HepG2 (cell line): ENCODE results near the gene IGSF11. TPM values are rescaled to one million over a fixed set of nuclear protein-coding genes. Genes with fewer than 3 reads are reported as not detected.

Experiments
- ATAC-seq: fragments of 200-7000 bp; cut with Tn5 transposase; 3 replicates; pipeline ENCODE4 v1.9.1; 2020; ENCODE audit warnings: mild to moderate bottlenecking, moderate library complexity
- BruUV-seq: library from RNA; stranded (reverse); fragments of 400-500 nt; replicated peaks from 2 replicates; lab custom pipeline; 2021; lab: Mats Ljungman, UMichigan
- CTCF ChIA-PET: fragments of 300-600 bp; formaldehyde crosslinking; extraction: SDS; loops from one replicate; lab custom pipeline; 2021; ENCODE audit warnings: low total read pairs, inconsistent platforms, low intra/inter-chr PET ratio; lab: Yijun Ruan, JAX
- POLR2A ChIA-PET: fragments of 350-600 bp; sonication (Branson Sonifier 250); formaldehyde crosslinking; loops from one replicate; lab custom pipeline; 2020; ENCODE audit warnings: antibody characterized with exemption, inconsistent platforms; lab: Yijun Ruan, JAX
- DNase-seq: peaks from one replicate; pipeline ENCODE4 v3.0.0-alpha.2; 2015; ENCODE audit warnings: low spot score
- FAIRE-seq: peaks from 3 replicates; lab custom pipeline; 2011; peaks lifted over from hg19 to GRCh38; lab: Jason Lieb, UNC
- H2AFZ ChIP-seq: one replicate; pipeline ENCODE4 v1.6.1; 2011; ENCODE audit warnings: low read length, inconsistent platforms
- H3K27ac ChIP-seq: fragments of 300-600 bp; 3 replicates; pipeline ENCODE4 v1.8.0; 2011; ENCODE audit warnings: mixed run types, mild to moderate bottlenecking, mixed read lengths, low read length, inconsistent platforms; ENCODE audit not compliant: insufficient read depth; ENCODE audit errors: extremely low read length
- H3K27me3 ChIP-seq, 2 experiments: fragments of 200-600 bp in 1 of 2; 2 replicates in 1 of 2; 3 replicates in 1 of 2; pipeline versions ENCODE4 v1.6.0 to v1.8.0; 2011; ENCODE audit warnings: low read length in 2 of 2, mild to moderate bottlenecking in 2 of 2, moderate library complexity in 2 of 2, inconsistent platforms in 1 of 2; ENCODE audit not compliant: insufficient read depth in 2 of 2, control insufficient read depth in 1 of 2
- H3K36me3 ChIP-seq, 2 experiments: fragments of 200-600 bp in 1 of 2; replicated peaks in 1 of 2; 2 replicates in 1 of 2; 3 replicates in 1 of 2; pipeline versions ENCODE4 v1.5.1 to v1.8.0; 2011; ENCODE audit warnings: low read length in 2 of 2, inconsistent platforms in 1 of 2; ENCODE audit not compliant: insufficient read depth in 2 of 2, control insufficient read depth in 1 of 2
- H3K4me1 ChIP-seq: 2 replicates; pipeline ENCODE4 v1.5.1; 2012; ENCODE audit warnings: low read length, inconsistent platforms; ENCODE audit not compliant: insufficient read depth
- H3K4me2 ChIP-seq: 2 replicates; pipeline ENCODE4 v1.6.0; 2011; ENCODE audit warnings: low read depth, low read length, inconsistent platforms
- H3K4me3 ChIP-seq, 3 experiments: fragments of 200-600 bp in 1 of 3; sonication (generic), shearing (Covaris generic) in 1 of 3; replicated peaks in 1 of 3; 2 replicates each; pipeline ENCODE4 v1.5.1; 2011 to 2016; ENCODE audit warnings: low read length in 3 of 3, inconsistent platforms in 2 of 3, low read depth in 2 of 3, mild to moderate bottlenecking in 2 of 3, control low read depth in 1 of 3, mixed read lengths in 1 of 3; ENCODE audit not compliant: insufficient read depth in 1 of 3
- H3K79me2 ChIP-seq: one replicate; pipeline ENCODE4 v1.6.1; 2011; ENCODE audit warnings: low read length, inconsistent platforms; ENCODE audit not compliant: insufficient read depth
- H3K9ac ChIP-seq: 2 replicates; pipeline ENCODE4 v1.6.0; 2011; ENCODE audit warnings: mild to moderate bottlenecking, low read depth, low read length, inconsistent platforms; ENCODE audit not compliant: insufficient read depth
- H3K9me3 ChIP-seq: 2 replicates; pipeline ENCODE4 v1.5.1; 2012; ENCODE audit warnings: mild to moderate bottlenecking, low read length
- H4K20me1 ChIP-seq: 2 replicates; pipeline ENCODE4 v1.6.0; 2011; ENCODE audit warnings: inconsistent platforms, mild to moderate bottlenecking, low read length, moderate library complexity; ENCODE audit not compliant: insufficient read depth
- CREB1 ChIP-seq, 2 experiments: fragments of 450-650 bp in 1 of 2; IDR thresholded peaks; 2 replicates each; pipeline ENCODE4 v1.6.1; 2016 to 2017; ENCODE audit warnings: control low read depth in 1 of 2, mild to moderate bottlenecking in 1 of 2, missing compliant biosample characterization in 1 of 2, missing genetic modification characterization in 1 of 2
- NFE2L2 ChIP-seq: fragments of 150-350 bp; IDR thresholded peaks from 2 replicates; pipeline ENCODE4 v1.6.1; 2014; ENCODE audit warnings: low read length
- PHB2 ChIP-seq: fragments of 450-650 bp; IDR thresholded peaks from 2 replicates; pipeline ENCODE4 v1.6.1; 2018; ENCODE audit not compliant: partially characterized antibody
- U2AF2 ChIP-seq: fragments of 200-400 bp; formaldehyde crosslinking; IDR thresholded peaks from 2 replicates; pipeline ENCODE4 v1.6.1; 2017; ENCODE audit warnings: low read depth, mild to moderate bottlenecking, low read length
- ZNF891 ChIP-seq: sonication (generic); formaldehyde crosslinking; IDR thresholded peaks from 2 replicates; pipeline ENCODE4 v1.5.0; 2020; ENCODE audit warnings: mild to moderate bottlenecking, missing genetic modification reagents
- WGBS: methylation state at CpG from one replicate; pipeline ENCODE4 v1.1.6; 2017; ENCODE audit warnings: low lambda C conversion rate; 5-methylcytosine and 5-hydroxymethylcytosine counted together
- in situ Hi-C: cut with HindIII; loops from 2 replicates; pipeline ENCODE4 v1.10.0; 2017; ENCODE audit warnings: low pct_unique_long_range_greater_than_20kb; ENCODE audit not compliant: extremely low pct_ligation_motif_present
- intact Hi-C: fragments of 100-400 bp; cut with micrococcal nuclease; formaldehyde crosslinking; loops from one replicate; pipeline ENCODE4 v1.10.0; 2022; ENCODE audit not compliant: unreplicated experiment
- polyA plus RNA-seq, 8 experiments: library from polyadenylated mRNA; depleted of rRNA in 3 of 8; stranded (reverse) in 7 of 8; unstranded in 1 of 8; fragments of >200 nt; fragmentation: Illumina TruSeq in 4 of 8; extraction: Trizol in 4 of 8; gene quantifications; 2 replicates each; pipeline versions ENCODE4 v1.2.1 to v1.2.3, GENCODE V29; 2011 to 2016; ENCODE audit warnings: low read depth in 4 of 8, missing spikeins in 1 of 8, mixed read lengths in 1 of 8; ENCODE audit not compliant: insufficient read depth in 1 of 8
- total RNA-seq, 5 experiments: library from RNA; depleted of rRNA; stranded (reverse); fragments of >200 nt; fragmentation: Illumina TruSeq; extraction: Trizol; gene quantifications; 2 replicates each; pipeline ENCODE4 v1.2.3, GENCODE V29; 2016; ENCODE audit warnings: low read depth in 1 of 5
- TF ChIP-seq, protein P1 (sequence below): IDR thresholded peaks from 2 replicates; pipeline ENCODE4 v1.6.1; 2016; ENCODE audit warnings: control low read depth
- TF ChIP-seq, protein P2 (sequence below): sonication (generic); formaldehyde crosslinking; IDR thresholded peaks from 2 replicates; pipeline ENCODE4 v1.5.0; 2020; ENCODE audit warnings: missing genetic modification reagents

IGSF11 gene
- total and polyA plus RNA-seq, 2 of the 13 experiments (the other 11 are each of a cell fraction or from before 2014, with no cell fraction given): not detected

GRCh38 chr3:119069725-119070124, 35.1 kb upstream of the IGSF11 start:
- no peak for FAIRE-seq
- Histone ChIP-seq H2AFZ (no peak overlapping the region), H3K36me3 (no peaks in the 10 kb centered on the region), H3K4me2 (no peak overlapping the region), H3K4me3 (no peak overlapping the region), H3K4me1 (no peaks in the 10 kb centered on the region), H3K9me3 (peaks cover 7% of the 10 kb centered on the region; the same call in 1 of the 2 replicates)
- in situ Hi-C loops: no loop called here
- CTCF ChIA-PET: no interaction called here
- WGBS: 1% methylated on average over 3 of the region's 3 CpGs
- TF ChIP-seq NFE2L2: no peak
- no peak for TF ChIP-seq PHB2
- TF ChIP-seq, protein P1, sequence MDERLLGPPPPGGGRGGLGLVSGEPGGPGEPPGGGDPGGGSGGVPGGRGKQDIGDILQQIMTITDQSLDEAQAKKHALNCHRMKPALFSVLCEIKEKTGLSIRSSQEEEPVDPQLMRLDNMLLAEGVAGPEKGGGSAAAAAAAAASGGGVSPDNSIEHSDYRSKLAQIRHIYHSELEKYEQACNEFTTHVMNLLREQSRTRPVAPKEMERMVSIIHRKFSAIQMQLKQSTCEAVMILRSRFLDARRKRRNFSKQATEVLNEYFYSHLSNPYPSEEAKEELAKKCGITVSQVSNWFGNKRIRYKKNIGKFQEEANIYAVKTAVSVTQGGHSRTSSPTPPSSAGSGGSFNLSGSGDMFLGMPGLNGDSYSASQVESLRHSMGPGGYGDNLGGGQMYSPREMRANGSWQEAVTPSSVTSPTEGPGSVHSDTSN (CRISPR knock-in tag): no peak
- no peak for TF ChIP-seq CREB1 (IDR thresholded peaks at IDR 0.05)
- TF ChIP-seq CREB1 (CRISPR knock-in tag; IDR thresholded peaks at IDR 0.05): no peak
- TF ChIP-seq, protein P2, sequence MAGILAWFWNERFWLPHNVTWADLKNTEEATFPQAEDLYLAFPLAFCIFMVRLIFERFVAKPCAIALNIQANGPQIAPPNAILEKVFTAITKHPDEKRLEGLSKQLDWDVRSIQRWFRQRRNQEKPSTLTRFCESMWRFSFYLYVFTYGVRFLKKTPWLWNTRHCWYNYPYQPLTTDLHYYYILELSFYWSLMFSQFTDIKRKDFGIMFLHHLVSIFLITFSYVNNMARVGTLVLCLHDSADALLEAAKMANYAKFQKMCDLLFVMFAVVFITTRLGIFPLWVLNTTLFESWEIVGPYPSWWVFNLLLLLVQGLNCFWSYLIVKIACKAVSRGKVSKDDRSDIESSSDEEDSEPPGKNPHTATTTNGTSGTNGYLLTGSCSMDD (CRISPR knock-in tag): no peak
- TF ChIP-seq U2AF2: no peak
- TF ChIP-seq, all 625 proteins: peak for 0
- POLR2A ChIA-PET: no interaction called here
- no peaks in the 10 kb centered on the region for H3K79me2 ChIP-seq
- ATAC-seq: no peak
- no TSS peak for BruUV-seq
- no peaks in the 10 kb centered on the region for H4K20me1 ChIP-seq
- no peak overlapping the region for H3K27ac ChIP-seq
- intact Hi-C loops: no loop called here
- H3K9ac ChIP-seq: no peak overlapping the region
- DNase-seq: no peak
- H3K27me3 ChIP-seq: no peaks in the 10 kb centered on the region

- ATAC-seq (no peak), DNase-seq (no peak), FAIRE-seq (no peak)
- no TSS peak for BruUV-seq
- H3K36me3 ChIP-seq: no peaks in the 10 kb centered on the region
- H3K79me2 ChIP-seq: no peaks in the 10 kb centered on the region
- H3K9me3 ChIP-seq: no peaks in the 10 kb centered on the region
- 0% methylated on average over 1 of the region's 1 CpG for WGBS
- in situ Hi-C loops: no loop called here
- H3K27me3 ChIP-seq: no peaks in the 10 kb centered on the region
- H3K27ac ChIP-seq: no peak overlapping the region
- H3K4me3 ChIP-seq: no peak overlapping the region
- no peak for TF ChIP-seq ZNF891
- H3K9ac ChIP-seq: no peak overlapping the region
- CTCF ChIA-PET: no interaction called here
- POLR2A ChIA-PET: no interaction called here
- intact Hi-C loops: no loop called here
- H3K4me2 ChIP-seq: no peak overlapping the region
- H3K4me1 ChIP-seq: no peaks in the 10 kb centered on the region
- no peak overlapping the region for H2AFZ ChIP-seq
- no peaks in the 10 kb centered on the region for H4K20me1 ChIP-seq
These were observed 28.8 kb upstream of the IGSF11 start for GRCh38 chr3:119063471-119063870.
